WI38 (cell line): ENCODE measurements around the gene FAT4.

ENCODE experiments used
- H3K4me3 ChIP-seq: 2 replicates; pipeline ENCODE4 v1.5.1; 2011; ENCODE audit warnings: low read depth, mild to moderate bottlenecking, control low read depth, low read length
- CTCF ChIP-seq: IDR thresholded peaks from 2 replicates; pipeline ENCODE4 v1.5.1; 2012; ENCODE audit warnings: low read depth, mild to moderate bottlenecking, control low read depth, low read length

Gene FAT4

DNA sequence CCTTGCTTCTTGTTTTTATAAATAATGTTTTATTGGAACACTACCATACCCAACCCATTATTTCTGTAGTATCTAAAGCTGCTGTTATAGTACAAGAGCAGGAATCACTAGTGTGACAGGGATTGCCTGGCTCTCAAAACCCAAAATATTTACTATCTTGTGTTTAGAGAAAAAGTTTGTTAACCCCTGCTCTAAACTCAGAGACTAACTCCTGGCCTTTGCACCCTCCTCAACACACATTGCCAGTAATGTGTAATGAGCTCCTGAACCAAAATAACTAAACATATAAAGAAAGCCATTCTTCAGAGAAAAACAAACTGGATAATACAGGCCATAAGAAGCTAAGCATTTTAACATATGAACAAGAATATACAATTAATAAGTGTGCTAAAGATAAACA, 8.2 kb upstream of the FAT4 start:
- H3K4me3 ChIP-seq, result no peak overlapping the region
- TF ChIP-seq CTCF, result no peak

DNA sequence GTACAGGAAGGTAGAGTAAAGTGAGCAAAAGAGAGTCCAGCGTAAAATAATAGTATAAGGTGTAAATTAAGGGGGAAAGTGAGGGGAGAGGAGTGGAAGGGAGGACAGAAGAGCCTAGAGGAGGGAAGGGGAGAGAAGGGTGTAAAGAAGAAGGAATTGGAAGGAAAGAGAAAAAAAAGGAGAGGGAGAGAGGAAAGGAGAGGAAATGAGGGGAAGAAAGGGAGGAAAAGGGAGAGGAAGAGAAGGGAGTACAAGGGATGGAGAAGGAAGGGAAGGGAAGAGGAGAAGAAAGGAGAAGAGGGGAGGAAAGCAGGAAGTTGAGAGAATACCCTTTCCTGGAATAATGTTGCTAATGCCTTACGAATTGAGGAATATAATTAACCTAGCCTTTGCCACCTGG, 3.3 kb upstream of the FAT4 start:
- no peak for TF ChIP-seq CTCF
- no peak overlapping the region for H3K4me3 ChIP-seq

GRCh38 chr4:125313497-125313896, 1.3 kb upstream of the FAT4 start:
- no peak overlapping the region for H3K4me3 ChIP-seq
- peak; percentile 56 for TF ChIP-seq CTCF

DNA sequence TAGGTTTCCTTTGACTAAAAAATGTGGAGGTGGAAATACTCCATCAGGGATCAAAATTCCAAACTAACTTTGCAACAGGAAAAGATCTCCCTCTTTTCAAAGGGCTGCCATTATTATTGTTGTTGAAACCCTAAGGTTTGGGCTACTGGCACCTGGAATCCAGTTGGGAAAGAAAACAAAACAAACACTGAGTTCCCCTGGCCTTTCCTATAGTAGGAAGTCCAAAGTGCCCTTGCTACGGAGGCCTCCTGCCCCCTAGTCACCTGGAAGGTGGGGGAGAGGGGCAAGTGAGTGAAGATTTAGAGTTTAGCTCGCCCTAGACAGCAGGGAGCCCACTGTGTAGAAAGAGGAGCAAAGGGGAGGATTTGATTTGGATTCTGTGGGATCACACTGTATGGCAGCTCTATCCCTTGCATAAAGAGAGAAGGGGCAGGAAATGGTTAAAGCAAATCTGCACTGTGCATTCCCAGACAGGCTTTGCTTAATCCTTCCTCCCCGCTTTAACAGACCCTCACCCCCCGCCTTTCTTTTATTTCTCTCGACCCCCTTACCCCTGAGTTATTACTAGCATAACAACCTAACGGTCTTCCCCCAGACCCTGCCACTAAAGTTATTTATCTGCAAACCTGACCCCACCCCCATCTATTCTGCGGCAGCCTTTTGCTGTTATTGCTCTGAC, 627 bp upstream of the FAT4 start:
- TF ChIP-seq CTCF, result no peak
- H3K4me3 ChIP-seq, result peak overlapping the region; percentile 91

- H3K4me3 ChIP-seq, result peak overlapping the region; percentile 91
Measured at GRCh38 chr4:125315576-125316400, 1.0 kb downstream of the FAT4 start.

GRCh38 chr4:125316401-125316790, 1.6 kb downstream of the FAT4 start:
- TF ChIP-seq CTCF, result no peak
- peak overlapping the region; percentile 91 for H3K4me3 ChIP-seq

More at GRCh38 chr4:125315576-125316400, 1.0 kb downstream of the FAT4 start:
- peak; percentile 14; the same call in 1 of the 2 replicates for TF ChIP-seq CTCF
